ENCODE data around the gene PDE12. TPM values are rescaled to one million over a fixed set of nuclear protein-coding genes. Genes with fewer than 3 reads are reported as not detected.

The PDE12 gene
- total and polyA plus RNA-seq, 8 donors: 9.6 to 24.3 (median 10.7) TPM

- Histone ChIP-seq H3K36me3 (peaks cover 0 to 27% of the 10 kb centered on the region in 2 donors), H3K4me3 (peak overlapping the region; percentile 77 to 96), H3K9me3 (no peaks in the 10 kb centered on the region), H3K4me1 (peaks cover 15 to 45% of the 10 kb centered on the region in 2 donors), H3K27me3 (no peaks in the 10 kb centered on the region), H3K27ac (peak overlapping the region; percentile 85 to 93)
- intact Hi-C loops (cut with DNase I): no loop called here
- ATAC-seq: peak; percentile 62
- DNase-seq: peak in 2 of 4 donors; percentile 42 to 85
- no peak for TF ChIP-seq CTCF (IDR thresholded peaks at IDR 0.05)
These were observed 498 bp downstream of the PDE12 start for GRCh38 chr3:57556459-57557084.

- Histone ChIP-seq H3K4me3 (peak overlapping the region; percentile 77 to 96), H3K4me1 (peaks cover 15 to 47% of the 10 kb centered on the region in 2 donors), H3K27ac (peak overlapping the region; percentile 85 to 93), H3K9me3 (no peaks in the 10 kb centered on the region), H3K36me3 (peaks cover 0 to 29% of the 10 kb centered on the region in 2 donors), H3K27me3 (no peaks in the 10 kb centered on the region)
- TF ChIP-seq CTCF (IDR thresholded peaks at IDR 0.05): no peak
- ATAC-seq (peak; percentile 11), DNase-seq (no peak)
- intact Hi-C loops (cut with DNase I): no loop called here
These were observed 1.0 kb downstream of the PDE12 start for GRCh38 chr3:57557085-57557537.

- Histone ChIP-seq H3K4me1 (peaks cover 15 to 47% of the 10 kb centered on the region in 2 donors), H3K36me3 (peaks cover 0 to 43% of the 10 kb centered on the region in 2 donors), H3K9me3 (no peaks in the 10 kb centered on the region), H3K4me3 (peak overlapping the region in 1 of 2 donors; percentile 5), H3K27ac (no peak overlapping the region), H3K27me3 (no peaks in the 10 kb centered on the region)
- ATAC-seq: no peak
- DNase-seq: no peak
- intact Hi-C loops (cut with DNase I): no loop called here
- no peak for TF ChIP-seq CTCF (IDR thresholded peaks at IDR 0.05)
These were observed 3.5 kb downstream of the PDE12 start for GRCh38 chr3:57559526-57559925.

GRCh38 chr3:57569859-57570450 is 13.9 kb downstream of the PDE12 start:
- no peak for DNase-seq
- H3K4me1 ChIP-seq: no peaks in the 10 kb centered on the region
- ATAC-seq: no peak
- intact Hi-C loops (cut with DNase I): no loop called here
- H3K4me3 ChIP-seq: no peak overlapping the region
- TF ChIP-seq CTCF (IDR thresholded peaks at IDR 0.05): no peak
- H3K27me3 ChIP-seq: no peaks in the 10 kb centered on the region
- no peak overlapping the region for H3K27ac ChIP-seq
- H3K36me3 ChIP-seq: peaks cover 0 to 99% of the 10 kb centered on the region in 2 donors
- no peaks in the 10 kb centered on the region for H3K9me3 ChIP-seq

GRCh38 chr3:57570878-57571277 is 14.8 kb downstream of the PDE12 start:
- no peaks in the 10 kb centered on the region for H3K27me3 ChIP-seq
- H3K4me3 ChIP-seq: no peak overlapping the region
- intact Hi-C loops (cut with DNase I): no loop called here
- no peak for ATAC-seq
- no peak for DNase-seq
- H3K36me3 ChIP-seq: peaks cover 0 to 99% of the 10 kb centered on the region in 2 donors
- no peak for TF ChIP-seq CTCF (IDR thresholded peaks at IDR 0.05)
- no peaks in the 10 kb centered on the region for H3K4me1 ChIP-seq
- no peaks in the 10 kb centered on the region for H3K9me3 ChIP-seq
- no peak overlapping the region for H3K27ac ChIP-seq
